Measurements from ENCODE around the gene CCDC71.

The CCDC71 gene

GRCh38 chr3:49122022-49122421 lies 44.1 kb downstream of the CCDC71 start:
- Histone ChIP-seq H3K27me3 (replicated peaks; ENCODE audit: control insufficient read depth, insufficient read depth, low read length) (no peaks in the 10 kb centered on the region), H3K36me3 (ENCODE audit: control insufficient read depth, insufficient read depth, low read length) (peaks cover 6% of the 10 kb centered on the region), H3K4me3 (replicated peaks; ENCODE audit: low read depth, low read length) (no peak overlapping the region)
- DNase-seq (ENCODE audit: extremely low read depth, insufficient read length): no peak
- TF ChIP-seq CTCF (IDR thresholded peaks at IDR 0.05; ENCODE audit: insufficient read depth, low read length, poor library complexity, severe bottlenecking): no peak

DNA sequence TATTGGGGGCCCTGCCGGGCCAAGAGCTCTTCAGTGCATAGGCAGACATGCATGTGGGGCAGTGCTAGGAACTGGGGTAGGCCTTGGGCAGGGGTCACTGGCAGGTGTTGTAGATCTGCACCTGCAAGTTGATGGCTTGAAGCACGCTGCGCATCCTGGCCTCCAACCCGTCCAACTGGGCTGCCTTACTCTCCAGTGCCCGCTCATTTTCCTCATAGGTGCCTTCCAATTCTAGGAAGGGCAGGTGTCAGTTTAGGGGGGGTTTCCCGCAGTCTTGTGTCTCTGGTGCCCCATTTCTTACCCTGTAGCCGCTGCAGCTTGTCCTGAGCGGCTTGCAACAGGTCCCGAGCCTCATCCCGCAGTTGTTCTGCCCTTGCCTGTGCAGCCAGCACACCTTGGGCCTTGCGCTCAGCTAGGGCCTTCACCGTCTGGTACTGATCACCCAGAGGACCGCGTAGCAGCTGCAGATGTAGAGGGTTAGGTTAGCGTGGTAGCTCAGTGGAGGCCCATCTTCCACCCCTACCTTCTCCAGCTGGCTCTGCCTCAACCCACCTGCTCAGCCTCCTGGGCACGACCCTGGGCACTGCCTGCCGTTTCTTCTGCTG lies 44.9 kb downstream of the CCDC71 start:
- no peak for DNase-seq (ENCODE audit: extremely low read depth, insufficient read length)
- Histone ChIP-seq H3K4me3 (replicated peaks; ENCODE audit: low read depth, low read length) (peak overlapping the region; percentile 79), H3K27me3 (replicated peaks; ENCODE audit: control insufficient read depth, insufficient read depth, low read length) (no peaks in the 10 kb centered on the region), H3K36me3 (ENCODE audit: control insufficient read depth, insufficient read depth, low read length) (peaks cover 12% of the 10 kb centered on the region)
- no peak for TF ChIP-seq CTCF (IDR thresholded peaks at IDR 0.05; ENCODE audit: insufficient read depth, low read length, poor library complexity, severe bottlenecking)

GRCh38 chr3:49120438-49121131 lies 45.5 kb downstream of the CCDC71 start, which contains the start of gene USP19:
TSS of gene USP19 (minus strand) at chr3:49120823. CDS start at chr3:49119145, 1,678 bp downstream.
- TF ChIP-seq CTCF (IDR thresholded peaks at IDR 0.05; ENCODE audit: insufficient read depth, low read length, poor library complexity, severe bottlenecking): no peak
- Histone ChIP-seq H3K4me3 (replicated peaks; ENCODE audit: low read depth, low read length) (peak within 1 kb of the TSS; percentile 79), H3K27me3 (replicated peaks; ENCODE audit: control insufficient read depth, insufficient read depth, low read length) (no peaks in the 10 kb centered on the region), H3K36me3 (ENCODE audit: control insufficient read depth, insufficient read depth, low read length) (peaks cover 18% of the 10 kb centered on the region)
- peak; percentile 98 for DNase-seq (ENCODE audit: extremely low read depth, insufficient read length)

- H3K4me3 ChIP-seq (replicated peaks; ENCODE audit: low read depth, low read length): peak overlapping the region; percentile 79
- no peak for DNase-seq (ENCODE audit: extremely low read depth, insufficient read length)
- TF ChIP-seq CTCF (IDR thresholded peaks at IDR 0.05; ENCODE audit: insufficient read depth, low read length, poor library complexity, severe bottlenecking): no peak
- H3K36me3 ChIP-seq (ENCODE audit: control insufficient read depth, insufficient read depth, low read length): peaks cover 23% of the 10 kb centered on the region
- no peaks in the 10 kb centered on the region for H3K27me3 ChIP-seq (replicated peaks; ENCODE audit: control insufficient read depth, insufficient read depth, low read length)
Measured at GRCh38 chr3:49120096-49120437, 46.1 kb downstream of the CCDC71 start.

- no peaks in the 10 kb centered on the region for H3K27me3 ChIP-seq (replicated peaks; ENCODE audit: control insufficient read depth, insufficient read depth, low read length)
- H3K4me3 ChIP-seq (replicated peaks; ENCODE audit: low read depth, low read length): peak overlapping the region; percentile 79
- DNase-seq (ENCODE audit: extremely low read depth, insufficient read length): no peak
- TF ChIP-seq CTCF (IDR thresholded peaks at IDR 0.05; ENCODE audit: insufficient read depth, low read length, poor library complexity, severe bottlenecking): no peak
- peaks cover 28% of the 10 kb centered on the region for H3K36me3 ChIP-seq (ENCODE audit: control insufficient read depth, insufficient read depth, low read length)
Measured at GRCh38 chr3:49119439-49119838, 46.7 kb downstream of the CCDC71 start.

Measured in GM06990 (cell line).